HG02970 (cell line): ENCODE data around the gene CAPN12.

Experiments used
- ATAC-seq: cut with Tn5 transposase; IDR thresholded peaks from one replicate; pipeline ENCODE4 v1.9.1; 2021; ENCODE audit warnings: mild to moderate bottlenecking, moderate library complexity, moderate number of reproducible peaks; ENCODE audit not compliant: unreplicated experiment, low FRiP score

The CAPN12 gene

GRCh38 chr19:38739440-38740256 is 4.6 kb downstream of the CAPN12 start:
- no peak for ATAC-seq

- no peak for ATAC-seq
Observed at GRCh38 chr19:38737921-38738737, 6.1 kb downstream of the CAPN12 start.

GRCh38 chr19:38737281-38737865 is 6.9 kb downstream of the CAPN12 start:
- ATAC-seq = no peak

GRCh38 chr19:38736413-38737280 is 7.6 kb downstream of the CAPN12 start:
- ATAC-seq = no peak

- no peak for ATAC-seq
Observed at GRCh38 chr19:38736036-38736412, 8.2 kb downstream of the CAPN12 start.

GRCh38 chr19:38735257-38735686 is 9.0 kb downstream of the CAPN12 start:
- ATAC-seq = no peak

GRCh38 chr19:38734426-38735256 is 9.6 kb downstream of the CAPN12 start:
- no peak for ATAC-seq

- ATAC-seq = no peak
Observed at GRCh38 chr19:38734176-38734425, 10.2 kb downstream of the CAPN12 start.

- no peak for ATAC-seq
Observed at GRCh38 chr19:38733493-38734175, 10.6 kb downstream of the CAPN12 start.

- ATAC-seq = no peak
Observed at GRCh38 chr19:38733241-38733492, 11.1 kb downstream of the CAPN12 start.

GRCh38 chr19:38731654-38732301 is 12.5 kb downstream of the CAPN12 start:
- ATAC-seq = no peak

- no peak for ATAC-seq
Observed at GRCh38 chr19:38730731-38731589, 13.3 kb downstream of the CAPN12 start.

- no peak for ATAC-seq
Observed at GRCh38 chr19:38730470-38730730, 13.9 kb downstream of the CAPN12 start.

- ATAC-seq = no peak
Observed at GRCh38 chr19:38729653-38730469, 14.4 kb downstream of the CAPN12 start.

GRCh38 chr19:38728752-38729541 is 15.3 kb downstream of the CAPN12 start:
- no peak for ATAC-seq

GRCh38 chr19:38727868-38728660 is 16.2 kb downstream of the CAPN12 start:
- no peak for ATAC-seq
